NT2/D1 (cell line): ENCODE measurements around the gene GLS2.
"Not testable (repeated sequence)": the region's sequence is repeated elsewhere in the genome, so short reads cannot be mapped to it uniquely, and the experiment has no call there.

Experiments
- DNase-seq: peaks from one replicate; pipeline ENCODE4 v3.0.0-alpha.2; 2011; ENCODE audit warnings: low read depth, low spot score
- H3K27me3 ChIP-seq: 2 replicates; pipeline ENCODE4 v1.6.0; 2011; ENCODE audit warnings: mild to moderate bottlenecking; ENCODE audit not compliant: insufficient read length, insufficient read depth
- H3K36me3 ChIP-seq: 2 replicates; pipeline ENCODE4 v1.6.1; 2011; ENCODE audit warnings: mild to moderate bottlenecking, low read length, mixed read lengths; ENCODE audit not compliant: insufficient read depth, insufficient read length
- H3K4me1 ChIP-seq: 2 replicates; pipeline ENCODE4 v1.5.1; 2011; ENCODE audit not compliant: insufficient read depth, insufficient read length
- H3K4me3 ChIP-seq: 2 replicates; pipeline ENCODE4 v1.5.1; 2011; ENCODE audit warnings: low read depth; ENCODE audit not compliant: insufficient read length
- H3K9ac ChIP-seq: 2 replicates; pipeline ENCODE4 v1.6.0; 2011; ENCODE audit warnings: low read depth; ENCODE audit not compliant: insufficient read length
- H3K9me3 ChIP-seq: 2 replicates; pipeline ENCODE4 v1.5.1; 2011; ENCODE audit warnings: mild to moderate bottlenecking, low read length; ENCODE audit not compliant: insufficient read depth
- SUZ12 ChIP-seq: IDR thresholded peaks from 2 replicates; pipeline ENCODE4 v1.6.1; 2011; ENCODE audit not compliant: insufficient read length, insufficient read depth; ENCODE audit errors: extremely low read depth
- YY1 ChIP-seq: IDR thresholded peaks from 2 replicates; pipeline ENCODE4 v1.6.1; 2011; ENCODE audit not compliant: insufficient read length, insufficient read depth
- ZNF274 ChIP-seq: IDR thresholded peaks from 2 replicates; pipeline ENCODE4 v1.6.1; 2011; ENCODE audit warnings: mild to moderate bottlenecking, low read depth, low read length

GLS2 gene

GRCh38 chr12:56521590-56522371, 33.8 kb upstream of the GLS2 start, which contains the start of gene RBMS2:
RBMS2 (plus strand) TSS chr12:56521820; CDS start chr12:56522024, 204 bp downstream.
- Histone ChIP-seq H3K9ac (peak within 1 kb of the TSS; percentile 78), H3K4me1 (no peaks in the 10 kb centered on the region), H3K36me3 (no peaks in the 10 kb centered on the region), H3K9me3 (no peaks in the 10 kb centered on the region), H3K4me3 (peak within 1 kb of the TSS; percentile 33), H3K27me3 (no peaks in the 10 kb centered on the region)
- peak; percentile 90 for DNase-seq
- TF ChIP-seq SUZ12 (no peak), ZNF274 (no peak), YY1 (no peak)

- H3K4me3 ChIP-seq: no peak overlapping the region
- no peak overlapping the region for H3K9ac ChIP-seq
- no peaks in the 10 kb centered on the region for H3K4me1 ChIP-seq
Observed at GRCh38 chr12:56521209-56521589, 33.2 kb upstream of the GLS2 start.

GRCh38 chr12:56520506-56520905, 32.5 kb upstream of the GLS2 start:
- no peak for TF ChIP-seq ZNF274
- TF ChIP-seq YY1: no peak
- TF ChIP-seq SUZ12: no peak
- no peak for DNase-seq
- H3K4me1 ChIP-seq: no peaks in the 10 kb centered on the region
- H3K36me3 ChIP-seq: no peaks in the 10 kb centered on the region
- no peaks in the 10 kb centered on the region for H3K9me3 ChIP-seq
- H3K4me3 ChIP-seq: no peak overlapping the region
- H3K27me3 ChIP-seq: no peaks in the 10 kb centered on the region
- H3K9ac ChIP-seq: no peak overlapping the region

More at GRCh38 chr12:56521209-56521589, 33.2 kb upstream of the GLS2 start:
- DNase-seq: no peak
- TF ChIP-seq ZNF274: no peak
- Histone ChIP-seq H3K9me3 (no peaks in the 10 kb centered on the region), H3K36me3 (no peaks in the 10 kb centered on the region), H3K27me3 (no peaks in the 10 kb centered on the region)

GRCh38 chr12:56520048-56520447, 32.1 kb upstream of the GLS2 start:
- Histone ChIP-seq H3K9me3 (no peaks in the 10 kb centered on the region), H3K4me3 (no peak overlapping the region), H3K36me3 (no peaks in the 10 kb centered on the region), H3K27me3 (no peaks in the 10 kb centered on the region), H3K9ac (no peak overlapping the region), H3K4me1 (no peaks in the 10 kb centered on the region)
- DNase-seq: no peak
- TF ChIP-seq ZNF274: no peak
- TF ChIP-seq SUZ12: no peak
- TF ChIP-seq YY1: no peak

GRCh38 chr12:56518570-56518969, 30.6 kb upstream of the GLS2 start:
- no peaks in the 10 kb centered on the region for H3K9me3 ChIP-seq
- H3K4me3 ChIP-seq: no peak overlapping the region
- no peak for DNase-seq
- no peaks in the 10 kb centered on the region for H3K36me3 ChIP-seq
- H3K27me3 ChIP-seq: no peaks in the 10 kb centered on the region
- no peak for TF ChIP-seq SUZ12
- TF ChIP-seq YY1: no peak
- no peak for TF ChIP-seq ZNF274
- no peak overlapping the region for H3K9ac ChIP-seq
- H3K4me1 ChIP-seq: no peaks in the 10 kb centered on the region

- Histone ChIP-seq H3K9ac (no peak overlapping the region), H3K4me3 (no peak overlapping the region)
Observed at GRCh38 chr12:56517854-56518253, 29.9 kb upstream of the GLS2 start.

GRCh38 chr12:56514014-56514318, 26.0 kb upstream of the GLS2 start:
- not testable (repeated sequence) for H3K9ac ChIP-seq, H3K27me3 ChIP-seq, H3K36me3 ChIP-seq, H3K9me3 ChIP-seq, DNase-seq, H3K4me3 ChIP-seq, H3K4me1 ChIP-seq

More at GRCh38 chr12:56517854-56518253, 29.9 kb upstream of the GLS2 start:
- H3K4me1 ChIP-seq: no peaks in the 10 kb centered on the region
- TF ChIP-seq YY1 (no peak), SUZ12 (no peak), ZNF274 (no peak)
- H3K27me3 ChIP-seq: no peaks in the 10 kb centered on the region
- DNase-seq: no peak
- no peaks in the 10 kb centered on the region for H3K9me3 ChIP-seq
- no peaks in the 10 kb centered on the region for H3K36me3 ChIP-seq

- Histone ChIP-seq H3K4me3 (no peak overlapping the region), H3K27me3 (no peaks in the 10 kb centered on the region), H3K36me3 (no peaks in the 10 kb centered on the region), H3K9ac (no peak overlapping the region), H3K9me3 (no peaks in the 10 kb centered on the region), H3K4me1 (no peaks in the 10 kb centered on the region)
- no peak for TF ChIP-seq SUZ12
- no peak for TF ChIP-seq YY1
- no peak for TF ChIP-seq ZNF274
- DNase-seq: no peak
Observed at GRCh38 chr12:56510786-56511185, 22.8 kb upstream of the GLS2 start.

- H3K9ac ChIP-seq, DNase-seq, H3K4me1 ChIP-seq, H3K4me3 ChIP-seq, H3K36me3 ChIP-seq: not testable (repeated sequence)
- peaks cover 34% of the 10 kb centered on the region for H3K27me3 ChIP-seq
- H3K9me3 ChIP-seq: peaks cover 14% of the 10 kb centered on the region
Observed at GRCh38 chr12:56499879-56500278, 11.9 kb upstream of the GLS2 start.

GRCh38 chr12:56499452-56499851, 11.5 kb upstream of the GLS2 start:
- H3K27me3 ChIP-seq: peaks cover 34% of the 10 kb centered on the region
- DNase-seq, H3K36me3 ChIP-seq, H3K9ac ChIP-seq, H3K4me1 ChIP-seq, H3K4me3 ChIP-seq: not testable (repeated sequence)
- H3K9me3 ChIP-seq: peaks cover 18% of the 10 kb centered on the region
